Cortex of kidney (tissue), 1 donor: ENCODE data around the gene PRAC1.

Experiments
- DNase-seq: peaks from one replicate; lab custom pipeline; 2025; lab: John Stamatoyannopoulos, UW

The PRAC1 gene

DNA sequence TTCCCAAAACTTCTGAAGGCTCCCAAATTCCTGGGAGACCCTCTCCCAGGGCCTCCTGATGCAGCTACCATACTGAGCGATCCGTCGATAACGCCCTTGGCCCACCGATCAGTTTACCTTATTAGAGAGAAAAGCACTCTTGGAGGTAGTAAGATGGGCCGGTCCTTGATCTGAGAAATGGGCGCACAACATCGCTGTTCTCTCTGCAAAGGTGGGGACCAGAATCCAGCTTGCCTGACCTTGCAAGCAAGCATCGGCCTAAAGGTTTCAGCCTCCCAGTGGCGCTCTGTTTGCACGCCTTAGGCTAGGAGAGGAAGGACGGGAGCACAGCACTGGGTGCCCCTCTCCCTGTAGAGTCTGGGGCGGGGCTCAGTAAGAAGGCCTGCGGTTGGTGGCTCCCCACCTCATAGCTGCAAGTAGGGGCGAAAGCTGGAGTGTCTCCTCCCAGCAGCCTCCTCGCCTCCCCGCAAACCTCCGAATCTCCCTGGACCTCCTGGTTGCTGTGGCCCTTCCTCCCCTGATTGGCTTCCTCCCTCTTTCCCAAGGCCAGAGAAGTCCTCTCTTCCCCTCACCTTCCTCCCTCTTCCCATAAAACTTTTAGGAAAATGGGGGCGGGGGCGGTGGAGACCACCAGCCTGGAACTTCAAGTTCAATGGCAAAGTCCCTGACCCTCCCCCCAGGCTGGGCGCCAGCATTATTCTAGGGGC lies at the start of gene PRAC1:
TSS of gene PRAC1 (minus strand) at position 318 of the 707 bp plus-strand sequence. CDS start at position 192, 126 bp downstream.
- DNase-seq: no peak

DNA sequence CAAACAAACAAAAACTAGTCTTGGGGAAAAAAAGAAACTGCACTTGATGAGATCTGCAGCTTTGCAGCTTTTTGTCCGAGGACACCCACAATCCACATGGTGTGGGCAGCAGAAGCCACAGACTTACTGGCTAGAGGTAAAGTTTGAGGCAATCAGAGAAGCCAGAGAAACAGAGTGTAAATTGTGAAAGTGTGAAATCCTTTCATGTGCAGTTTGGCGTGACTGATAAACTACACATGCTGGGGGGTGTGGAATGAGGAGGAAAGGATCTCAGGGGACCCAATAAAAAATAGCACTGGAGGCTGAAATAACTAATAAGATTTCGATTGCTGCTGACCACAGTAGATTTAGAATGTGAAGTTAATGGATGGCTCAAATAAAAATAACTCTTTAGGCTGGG lies 48.6 kb upstream of the PRAC1 start:
- DNase-seq: no peak

DNA sequence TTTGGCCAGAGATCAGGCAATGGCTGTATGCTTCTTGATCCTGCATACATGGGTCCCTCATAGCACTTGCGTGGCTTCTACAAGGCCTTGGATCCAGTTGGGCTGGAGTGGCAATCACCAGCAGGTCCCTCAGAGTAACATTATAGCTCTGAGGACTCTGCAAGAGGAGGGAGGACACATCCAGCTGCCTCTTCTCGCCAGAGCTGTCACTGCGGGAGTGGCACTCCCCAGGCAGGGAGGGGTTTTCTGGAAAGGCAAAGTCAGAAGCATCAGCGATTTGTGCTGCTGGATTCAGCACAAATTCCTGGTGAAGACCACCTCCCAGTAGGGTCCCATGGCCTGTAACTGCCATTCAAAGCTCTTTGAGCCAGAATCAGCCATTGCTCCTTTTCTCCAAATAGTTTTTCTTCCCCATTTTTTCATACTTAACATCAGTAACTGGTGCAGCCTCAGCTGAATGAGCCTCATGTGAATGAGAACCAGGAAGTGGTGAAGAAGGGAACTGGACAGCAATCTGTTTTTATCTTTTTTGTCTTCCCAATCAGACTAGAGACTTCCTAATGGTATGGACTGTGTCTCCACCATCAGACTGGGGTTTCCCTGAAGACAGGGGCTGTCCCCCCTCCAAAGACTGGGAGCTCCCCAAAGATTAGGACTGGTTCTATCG lies 46.8 kb upstream of the PRAC1 start:
- no peak for DNase-seq

DNA sequence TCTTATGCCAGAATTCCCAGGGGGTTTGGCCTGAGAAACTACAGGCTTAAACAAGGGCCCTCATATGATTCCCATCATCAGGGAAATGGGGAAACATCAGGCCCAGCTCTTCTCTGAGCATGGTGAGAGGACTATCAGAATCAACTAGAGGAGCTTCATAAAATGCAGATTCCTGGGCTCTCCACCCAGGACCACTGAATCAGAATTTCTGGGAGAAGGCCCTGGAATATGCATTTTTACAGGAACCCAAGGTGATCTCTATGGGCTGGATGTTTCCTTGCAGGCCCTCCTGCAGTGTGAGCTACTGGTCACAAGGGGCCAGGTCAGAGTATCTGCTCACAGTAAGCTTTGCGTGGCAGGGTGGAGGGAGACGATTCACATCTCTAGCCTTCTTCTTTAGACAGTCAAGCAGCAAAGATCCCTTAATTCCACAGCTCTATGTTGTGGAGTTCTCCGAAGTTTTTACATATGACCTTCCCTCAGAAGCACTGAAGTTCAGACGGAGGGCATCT lies 45.0 kb upstream of the PRAC1 start:
- no peak for DNase-seq

DNA sequence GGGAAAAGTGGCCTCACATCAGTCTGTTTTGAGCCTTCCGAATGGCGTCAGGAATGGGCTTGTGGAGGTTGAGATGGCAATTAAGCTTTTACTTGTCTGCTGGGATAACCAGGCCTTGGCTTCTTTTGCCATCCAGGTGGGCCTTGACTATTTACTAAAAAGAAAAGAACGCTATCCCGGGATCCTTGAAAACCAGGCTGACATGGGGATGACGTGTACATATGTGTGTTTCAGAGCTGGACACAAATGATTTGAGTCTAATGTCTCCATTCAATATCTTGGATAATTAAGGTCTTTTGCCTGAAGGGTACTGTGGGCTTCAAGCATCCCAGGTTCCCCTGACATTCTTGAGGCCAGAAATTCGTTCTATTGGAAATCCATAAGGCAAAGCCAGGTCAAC lies 38.8 kb upstream of the PRAC1 start:
- no peak for DNase-seq

DNA sequence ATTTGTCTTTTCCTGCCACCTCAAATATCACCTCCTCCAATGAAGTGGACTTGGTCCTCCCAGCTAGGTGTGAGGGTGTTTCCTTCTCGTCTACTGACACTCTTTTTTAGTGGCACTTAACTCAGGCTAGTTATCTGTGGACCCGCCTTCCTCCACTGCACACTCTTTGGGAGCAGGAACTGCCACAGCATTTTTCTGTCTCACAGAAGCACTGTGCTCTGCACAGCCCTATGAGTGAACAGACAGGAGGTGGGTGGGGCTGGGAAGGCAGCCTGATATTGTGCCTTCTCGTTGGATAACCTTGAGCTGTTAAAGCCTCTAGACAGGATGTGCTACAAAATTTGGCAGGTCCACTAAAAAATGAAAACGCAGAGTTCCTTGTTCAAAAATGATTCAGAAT lies 38.1 kb upstream of the PRAC1 start:
- no peak for DNase-seq

DNA sequence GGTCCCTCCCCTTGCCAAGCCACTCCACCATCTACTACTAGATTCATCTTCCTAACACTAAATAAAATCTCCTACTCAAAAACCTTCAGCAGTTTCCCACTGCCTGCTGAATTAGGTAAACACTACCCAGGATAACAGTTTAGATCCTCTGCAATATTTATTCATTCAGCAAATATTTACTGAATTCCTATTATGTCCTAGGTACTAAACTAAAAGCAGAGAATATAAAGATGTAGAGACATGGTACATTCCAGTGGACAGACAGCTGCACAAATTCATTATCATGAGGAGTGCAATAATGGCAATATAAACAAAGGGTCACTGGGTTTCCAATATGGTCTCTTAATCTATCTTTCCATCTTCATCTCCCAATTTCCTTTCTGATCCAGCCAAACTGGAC lies 37.0 kb upstream of the PRAC1 start:
- DNase-seq: no peak

DNA sequence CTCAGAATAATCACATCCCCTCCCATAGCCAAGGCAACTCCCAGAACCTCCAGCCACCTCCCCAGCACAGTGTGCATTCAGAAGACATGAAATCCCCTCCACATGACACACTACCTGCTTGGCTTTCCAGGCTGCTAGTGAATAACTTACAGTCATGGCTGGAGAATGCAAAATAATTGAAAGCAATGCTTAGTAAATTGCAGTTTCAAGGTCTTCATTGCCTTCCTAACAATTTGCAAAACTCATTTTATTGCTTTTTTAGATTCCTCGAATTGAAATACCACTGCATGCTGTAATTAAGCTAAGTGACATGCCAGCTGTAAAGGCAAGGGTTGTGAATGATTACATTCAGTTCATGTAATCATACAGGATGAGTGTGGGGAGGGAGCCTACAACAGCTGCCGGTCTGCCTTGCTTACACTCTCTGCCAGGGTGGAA lies 35.2 kb upstream of the PRAC1 start:
- no peak for DNase-seq

DNA sequence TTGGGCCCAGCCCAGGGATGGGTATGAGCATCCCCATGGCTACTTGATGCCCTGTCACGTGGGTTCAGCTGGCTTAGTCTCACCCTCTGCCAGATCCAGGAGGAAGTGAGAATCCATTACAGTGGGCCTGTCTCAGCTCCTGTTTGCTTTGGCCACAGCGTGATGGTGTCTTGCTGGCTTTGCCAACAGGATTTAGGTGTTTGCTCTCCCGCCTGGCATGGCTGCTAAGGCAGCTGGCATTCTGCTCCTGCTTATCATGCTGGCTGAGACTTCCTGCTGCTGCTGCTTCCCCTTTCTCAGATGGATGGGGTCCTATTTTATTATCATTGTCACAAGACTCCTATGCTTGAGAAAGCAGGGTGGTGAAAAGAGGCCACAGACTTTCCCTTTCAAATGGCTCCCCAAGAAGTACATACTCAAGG lies 34.5 kb upstream of the PRAC1 start:
- no peak for DNase-seq

DNA sequence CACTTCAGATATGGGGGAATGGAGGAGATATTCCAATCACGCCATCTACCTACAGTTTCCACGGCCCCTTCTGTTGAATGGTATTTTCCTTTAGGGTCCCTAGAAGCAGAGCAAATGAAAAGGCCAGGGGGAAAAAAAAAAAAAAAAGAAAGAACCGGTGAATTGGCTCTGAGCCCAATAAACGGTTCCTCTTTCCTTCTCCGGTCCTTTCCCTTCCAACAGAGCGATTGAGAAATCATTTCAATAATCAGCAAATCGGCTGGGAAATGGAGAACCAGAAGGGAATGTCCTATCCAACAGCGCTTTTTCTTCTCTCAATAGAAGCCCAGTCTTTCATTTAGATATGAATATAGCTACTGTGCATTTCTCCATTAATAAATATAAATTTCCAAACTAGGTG lies 33.0 kb upstream of the PRAC1 start:
- no peak for DNase-seq

DNA sequence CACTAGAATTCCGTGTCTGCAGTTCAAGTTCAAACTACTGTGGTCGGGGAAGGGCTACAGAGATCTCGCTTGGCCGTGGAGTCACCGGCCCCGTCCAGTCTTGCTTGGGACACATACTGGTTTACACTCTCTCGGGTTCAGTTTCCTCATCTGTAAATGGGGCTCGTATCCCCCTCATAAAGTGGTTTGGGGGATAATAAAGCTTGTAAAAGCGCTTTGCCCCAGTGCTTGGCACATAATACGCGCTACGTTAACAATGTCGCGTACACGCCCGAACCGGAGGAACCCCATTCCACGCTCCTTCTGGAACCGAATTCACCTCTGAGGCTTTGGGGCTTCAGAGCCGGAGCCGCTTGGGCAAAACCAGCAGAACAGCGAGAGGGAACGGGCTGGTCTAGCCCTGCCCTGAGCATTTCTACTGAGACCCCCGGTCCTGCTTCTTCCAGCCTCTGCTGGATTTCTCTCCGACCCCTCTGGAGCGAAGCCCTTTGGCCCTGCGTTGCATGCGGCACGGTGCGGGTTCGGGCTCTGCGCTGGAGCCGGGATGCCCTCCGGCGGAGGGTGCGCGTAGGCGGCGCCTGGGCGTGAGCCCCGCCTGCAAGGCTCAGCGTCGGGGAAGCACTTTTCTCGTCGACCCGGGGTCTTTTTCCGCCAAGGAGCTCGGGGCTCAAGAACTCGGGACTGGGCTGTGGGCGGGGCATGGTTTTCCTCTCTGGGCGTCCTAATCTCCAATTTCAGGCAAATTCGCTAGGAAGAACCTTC lies 32.4 kb upstream of the PRAC1 start:
- no peak for DNase-seq

DNA sequence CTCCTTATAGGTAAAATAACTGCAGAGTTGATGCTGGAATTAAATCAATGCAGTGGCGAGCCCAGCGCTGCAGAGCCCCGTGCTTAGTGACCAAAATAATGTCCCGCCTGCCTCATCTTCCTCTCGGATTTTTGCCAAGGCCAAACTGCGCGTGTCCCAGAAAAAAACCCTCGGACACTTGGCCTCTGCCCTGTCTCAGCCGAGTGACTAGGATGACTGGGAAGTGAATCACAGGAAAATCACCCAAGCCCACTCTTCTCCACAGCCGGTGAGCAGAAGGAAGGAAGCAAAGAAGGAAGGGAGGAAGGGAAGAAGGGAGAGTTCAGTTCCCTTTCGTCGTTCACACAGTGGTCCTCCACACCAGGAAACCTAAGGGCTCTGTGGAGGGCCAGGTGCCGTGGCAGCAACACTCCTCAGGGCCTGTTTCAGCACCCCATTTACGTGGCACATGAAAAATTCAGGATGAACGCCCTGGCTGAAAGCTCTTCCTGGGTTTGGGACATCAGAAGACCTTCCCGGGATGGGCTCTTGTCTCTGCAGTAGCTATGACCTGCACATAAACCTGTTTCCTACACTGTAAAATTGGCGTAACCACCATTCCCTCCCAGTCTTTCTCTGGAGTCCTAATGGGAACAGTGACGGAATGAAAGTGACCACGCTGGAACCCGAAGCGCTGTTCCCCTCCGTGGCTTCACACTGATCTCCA lies 31.6 kb upstream of the PRAC1 start:
- DNase-seq: no peak

DNA sequence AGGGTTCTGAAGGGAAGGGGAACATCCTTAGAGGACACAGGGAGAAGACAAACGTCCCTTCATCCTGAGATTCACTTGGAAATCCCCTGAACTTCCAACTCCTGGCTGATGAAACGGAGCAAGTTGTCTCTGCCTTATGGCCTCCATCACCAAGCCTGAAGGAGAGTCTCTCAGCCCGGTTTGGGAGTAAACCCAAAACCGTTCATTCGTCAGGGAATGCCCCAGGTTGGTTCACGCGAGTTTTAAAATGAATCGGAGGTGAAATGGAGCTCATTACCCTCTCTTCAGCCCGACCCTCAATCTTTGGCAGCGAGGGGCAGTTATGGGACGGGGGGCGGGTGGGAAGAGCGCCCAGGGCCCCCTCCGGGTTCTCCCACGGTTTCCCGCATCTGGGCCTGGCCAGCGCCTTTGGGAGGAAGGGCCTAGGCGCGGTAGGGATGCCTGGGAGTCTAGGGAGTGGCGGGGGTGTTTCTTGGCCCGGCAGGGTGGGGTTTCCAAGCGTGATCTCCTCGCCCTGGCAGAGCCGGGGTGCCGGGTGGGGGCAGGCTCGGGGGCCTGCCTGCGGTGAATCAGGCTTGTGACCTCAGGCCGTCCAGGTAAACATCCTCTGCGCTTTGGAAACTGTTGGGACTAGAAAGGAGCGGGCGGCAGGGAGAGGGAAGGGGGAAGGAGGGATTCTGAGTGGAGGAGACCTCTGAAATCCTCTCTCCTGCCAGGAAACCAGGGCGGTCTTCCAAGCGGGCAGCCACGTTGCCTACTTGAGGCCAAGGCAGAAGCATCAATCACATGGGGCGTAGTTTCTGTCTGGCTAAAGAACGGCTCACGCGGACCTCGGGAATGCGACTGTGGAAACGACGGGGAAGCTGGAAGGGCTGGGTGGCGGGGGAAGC lies 30.3 kb upstream of the PRAC1 start:
- DNase-seq: no peak

DNA sequence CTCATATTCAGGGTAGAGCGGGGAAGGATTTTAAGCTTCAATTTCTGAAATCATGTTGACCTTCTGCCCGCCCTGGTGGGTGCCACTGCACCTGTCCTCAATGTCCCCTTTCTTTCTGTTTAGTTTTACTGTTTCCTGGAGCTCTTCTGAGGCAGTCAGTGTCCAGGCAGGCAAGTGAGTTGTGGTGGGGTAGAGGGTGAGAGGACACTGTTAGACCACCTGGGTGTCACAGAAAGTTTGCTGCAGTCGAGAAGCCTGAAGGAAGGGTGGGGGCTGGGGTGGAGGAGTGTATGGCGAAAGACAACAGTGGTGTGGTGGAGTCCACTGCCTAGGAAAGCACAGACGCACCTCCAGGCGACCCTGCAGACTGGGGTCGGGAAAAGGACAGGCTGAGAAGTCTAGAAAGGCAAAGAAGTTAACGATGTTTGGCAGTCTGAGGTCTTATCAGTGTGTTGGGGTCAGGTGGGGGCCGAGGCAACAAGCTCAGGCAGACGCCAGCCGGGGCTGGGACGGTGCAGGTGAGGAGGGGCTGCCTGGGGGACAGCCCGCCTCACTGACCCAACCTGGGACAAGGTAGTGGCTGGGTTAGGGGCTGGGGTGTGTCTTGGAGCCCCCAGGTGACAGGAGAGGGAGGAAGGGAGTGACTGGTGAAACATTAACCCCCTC lies 29.5 kb upstream of the PRAC1 start:
- DNase-seq: no peak

DNA sequence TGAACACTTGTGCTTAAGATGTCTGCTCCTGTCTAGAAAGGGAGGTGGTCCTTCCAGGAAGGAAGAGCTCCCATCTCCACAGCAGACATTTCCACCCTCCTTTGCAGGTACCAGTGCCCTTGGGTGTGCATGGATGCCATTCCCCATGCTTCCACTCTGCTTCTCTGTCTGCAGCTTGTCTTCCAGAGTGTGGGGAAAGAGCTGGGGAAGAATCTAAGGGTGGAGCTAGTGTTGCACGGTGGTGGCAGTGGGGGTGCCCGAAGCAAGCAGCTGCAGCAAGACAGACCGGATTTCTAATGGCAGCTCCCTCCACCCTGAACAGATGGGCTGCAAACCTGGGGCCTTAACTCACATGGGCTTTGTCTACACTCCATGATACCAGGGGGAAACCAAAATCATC lies 28.9 kb upstream of the PRAC1 start:
- DNase-seq: no peak

DNA sequence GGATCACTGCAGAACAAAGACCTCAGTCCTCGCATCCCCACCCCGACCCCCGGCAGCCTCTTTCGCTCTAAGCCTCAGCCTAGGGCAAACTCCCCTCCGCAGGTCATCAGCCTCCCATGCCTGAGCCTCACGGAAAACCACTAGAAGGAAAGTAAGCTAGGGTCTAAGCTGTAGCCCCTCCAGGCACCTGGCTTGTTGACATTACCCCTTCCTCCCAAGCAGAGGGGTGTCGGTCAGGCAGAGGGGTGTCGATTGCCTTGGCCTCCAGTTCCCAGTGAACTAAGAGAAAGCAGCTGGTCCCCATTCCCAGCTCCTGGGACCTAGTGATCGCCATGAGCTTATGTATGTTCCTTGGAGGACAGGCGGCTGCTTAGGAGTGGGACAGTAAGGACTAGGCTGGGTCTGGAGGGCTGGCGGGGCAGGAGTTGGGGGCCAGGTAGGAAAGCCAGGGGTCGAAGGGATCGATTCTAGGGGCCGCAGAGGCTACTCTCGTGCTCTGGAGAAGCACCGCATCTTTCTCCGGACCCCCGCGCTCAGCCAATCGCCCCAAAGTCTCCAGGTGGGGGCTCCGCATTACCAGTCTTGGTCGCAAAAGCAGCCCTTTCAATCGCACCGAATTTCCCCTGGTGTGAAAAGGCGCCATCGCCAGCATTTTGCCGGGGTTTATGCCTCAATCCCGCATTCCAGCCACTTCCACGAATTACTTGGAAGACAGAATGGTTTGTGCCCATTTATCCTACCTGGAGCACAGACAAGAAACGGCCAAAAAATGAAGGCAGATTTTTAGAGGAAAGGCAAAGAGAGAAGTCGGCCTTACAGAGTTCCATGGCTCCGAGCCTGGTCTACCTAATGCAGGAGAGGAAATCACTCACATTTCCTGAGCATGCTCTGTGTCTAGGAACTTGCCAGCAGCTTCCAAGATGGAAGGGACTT lies 27.6 kb upstream of the PRAC1 start:
- no peak for DNase-seq

DNA sequence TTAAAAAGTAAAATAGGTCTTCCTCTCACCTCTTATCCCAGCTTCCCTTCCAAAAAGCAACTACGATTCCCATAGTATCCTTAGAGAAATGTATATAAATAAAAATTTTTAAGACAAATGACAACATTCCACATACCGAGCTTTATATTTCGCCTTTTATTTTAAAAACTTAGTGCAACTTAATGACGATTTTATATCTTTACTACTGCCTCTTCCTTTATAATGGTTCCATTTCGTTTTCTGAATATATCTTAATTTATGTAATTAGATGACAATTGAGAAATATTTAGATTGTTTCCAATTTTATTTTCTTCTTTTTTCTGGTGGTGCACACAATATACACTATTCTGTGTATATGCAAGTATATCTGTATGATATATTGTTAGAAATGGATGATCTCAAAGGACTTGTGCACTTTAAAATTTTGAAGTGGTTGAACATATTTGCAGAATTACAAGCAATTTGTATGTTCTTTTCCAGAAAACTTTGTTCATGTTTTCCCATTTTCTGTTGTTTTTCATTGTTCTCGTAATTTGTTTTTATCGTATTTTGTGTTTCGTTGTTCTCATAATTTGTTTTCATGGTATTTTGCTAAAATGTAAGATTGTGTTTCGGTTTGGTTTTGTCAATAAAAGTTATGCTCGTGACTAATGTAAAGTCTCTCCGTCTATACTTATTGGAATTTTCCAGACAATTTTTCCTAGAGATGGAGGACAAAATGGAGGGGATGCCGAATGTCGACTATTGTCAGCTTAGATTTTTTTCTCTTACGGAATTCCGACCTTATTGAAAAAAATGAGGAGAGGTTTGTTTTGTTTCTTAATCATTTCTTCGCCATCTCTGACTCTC lies 26.6 kb upstream of the PRAC1 start:
- no peak for DNase-seq
